Hematopoietic multipotent progenitor cell treated with erythropoietin and hydrocortisone succinate and interleukin-3 and kit ligand, for 4 days (in vitro differentiated cells): ENCODE results near the gene ZMYM4.
A peak's percentile ranks its signal among the peaks of the same experiment; 100 is the strongest.

Experiments used
- DNase-seq: peaks from one replicate; pipeline ENCODE4 v3.0.0-alpha.2; 2015

The ZMYM4 gene

DNA sequence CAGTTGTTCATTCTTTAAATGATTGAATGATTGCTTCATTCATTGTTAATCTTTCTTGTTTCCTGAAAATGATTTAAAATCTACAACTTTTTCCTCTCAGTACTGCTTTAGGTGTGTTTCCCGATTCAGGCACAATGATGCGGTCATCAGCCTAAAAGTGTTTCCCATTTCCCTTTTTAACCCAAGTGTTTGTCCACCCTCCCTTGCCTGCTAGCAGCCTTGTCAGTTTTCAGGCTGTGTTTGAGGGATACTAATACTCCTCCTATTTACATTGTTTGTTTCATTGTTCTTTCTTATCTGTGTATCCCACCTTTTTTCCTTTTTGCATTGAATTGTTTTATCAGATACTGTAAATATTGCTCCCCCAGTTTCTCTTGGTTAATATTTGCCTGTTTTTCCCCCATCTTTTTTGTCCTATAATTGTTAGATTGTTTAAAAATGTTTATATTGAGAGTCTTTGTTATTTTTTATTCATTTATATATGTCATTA is 157.6 kb downstream of the ZMYM4 start:
- peak; percentile 35 for DNase-seq

DNA sequence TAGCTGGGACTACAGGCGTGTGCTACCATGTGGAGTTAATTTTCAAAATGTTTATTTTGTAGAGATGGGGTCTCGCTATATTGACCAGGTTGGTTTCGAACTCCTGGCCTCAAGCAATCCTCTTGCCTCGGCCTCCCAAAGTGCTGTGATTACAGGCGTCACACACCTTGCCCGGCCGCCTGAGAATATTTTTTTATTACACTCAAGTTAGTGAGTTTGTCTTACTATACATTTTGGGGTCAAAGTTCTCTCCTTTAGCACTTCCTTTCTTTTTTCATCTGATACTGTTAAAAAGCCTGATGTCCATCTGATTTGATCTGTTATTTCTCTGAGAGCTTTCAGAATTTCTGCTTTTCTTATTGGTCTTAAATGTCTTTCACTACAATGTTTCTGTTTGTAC is 159.9 kb downstream of the ZMYM4 start:
- no peak for DNase-seq

DNA sequence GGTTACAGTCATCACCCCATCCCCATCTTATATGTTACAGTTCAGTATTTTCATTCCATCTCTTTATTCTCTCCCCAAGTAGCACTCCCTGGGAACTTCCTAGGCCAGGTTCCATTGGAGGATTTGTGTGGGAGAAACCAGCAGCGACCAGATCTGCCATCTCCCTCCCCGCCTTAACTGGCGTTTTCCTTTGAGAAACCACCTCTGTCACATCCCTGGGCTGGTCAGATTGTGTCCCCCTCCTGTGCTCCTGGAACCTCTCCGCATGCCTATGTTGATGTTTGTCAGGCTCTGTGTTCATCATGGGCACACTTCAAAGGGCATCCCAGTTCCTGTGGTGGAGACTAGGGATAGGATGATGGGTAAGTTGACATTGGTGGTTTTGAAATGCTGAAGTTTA is 162.3 kb downstream of the ZMYM4 start:
- DNase-seq, result no peak

DNA sequence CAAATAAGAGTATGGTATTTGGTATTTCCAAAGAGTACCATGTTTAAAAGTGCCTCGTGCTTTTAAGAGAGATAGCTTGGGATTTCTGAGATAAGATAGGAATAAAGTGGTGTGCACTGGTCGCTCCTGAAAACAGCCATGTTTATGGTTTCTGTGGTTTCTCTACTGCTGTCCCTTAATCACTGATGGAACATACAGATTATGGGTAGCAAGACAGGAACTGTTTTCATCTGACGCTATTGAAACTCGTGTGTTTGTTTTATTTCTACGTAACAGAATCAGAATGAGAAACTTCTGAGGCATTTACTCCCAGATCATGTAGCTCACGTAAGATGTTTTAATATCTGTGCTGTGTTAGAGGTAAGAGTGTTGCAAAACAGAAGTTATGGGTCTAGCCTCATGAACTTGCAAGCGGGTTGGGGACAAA is 162.7 kb downstream of the ZMYM4 start:
- peak; percentile 76 for DNase-seq

DNA sequence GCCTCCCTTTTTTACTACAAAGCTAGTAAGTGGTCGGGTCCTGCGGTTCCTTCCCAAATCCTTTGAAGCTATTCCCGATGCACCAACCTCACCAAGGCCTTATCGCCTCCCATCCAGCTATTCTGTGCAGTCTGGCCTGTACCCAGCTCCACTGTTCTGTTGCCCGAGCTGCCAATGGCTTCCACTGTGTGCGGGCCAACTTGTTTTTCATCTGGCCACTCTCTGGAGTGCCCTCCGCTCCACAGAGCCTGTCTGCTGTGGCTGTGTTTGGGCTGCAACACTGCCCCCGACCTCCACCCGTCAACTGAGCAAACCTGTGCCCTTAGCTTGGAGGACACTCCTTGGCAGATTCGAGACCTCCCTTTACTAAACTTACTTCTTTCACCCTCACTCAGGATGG is 163.7 kb downstream of the ZMYM4 start:
- DNase-seq, result no peak

DNA sequence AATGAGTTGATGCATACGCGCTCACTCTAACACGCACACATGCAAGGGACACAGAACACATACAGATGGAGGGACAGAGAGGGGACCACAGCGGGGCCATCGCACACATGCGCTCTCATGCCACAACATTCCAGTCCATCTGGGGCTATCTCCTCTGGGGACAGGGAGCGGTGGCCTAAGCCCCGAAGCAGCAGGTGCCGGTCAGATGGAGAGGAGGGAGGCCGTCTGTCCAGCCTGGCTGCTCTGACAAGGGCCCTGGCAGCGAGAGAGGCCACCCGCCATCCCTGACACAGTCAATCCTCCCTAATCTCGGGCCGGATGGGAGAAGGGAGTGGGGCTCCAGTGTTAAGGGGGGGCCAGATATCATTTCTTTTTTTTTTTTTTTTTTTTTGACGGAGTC is 165.2 kb downstream of the ZMYM4 start:
- DNase-seq, result no peak

DNA sequence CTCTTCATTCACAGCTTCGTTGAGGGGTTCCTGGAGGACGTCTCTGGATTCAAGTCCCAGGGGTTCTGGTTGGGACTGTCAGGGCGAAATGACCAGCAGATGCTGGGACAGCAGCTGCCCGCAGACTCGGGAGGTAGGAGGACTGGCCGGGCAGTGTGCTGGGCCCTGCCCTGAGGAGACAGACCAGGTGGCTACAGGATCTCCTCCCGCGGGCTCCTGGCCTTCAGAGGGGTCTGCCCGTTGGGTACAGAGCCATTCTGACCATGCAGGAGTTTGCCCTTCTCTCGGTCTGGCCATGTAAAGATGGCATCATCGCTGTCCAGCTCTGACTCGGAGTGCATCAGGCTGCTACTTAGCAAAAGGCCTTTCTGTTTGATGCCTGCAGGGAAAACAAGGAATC is 166.2 kb downstream of the ZMYM4 start:
- DNase-seq, result no peak

DNA sequence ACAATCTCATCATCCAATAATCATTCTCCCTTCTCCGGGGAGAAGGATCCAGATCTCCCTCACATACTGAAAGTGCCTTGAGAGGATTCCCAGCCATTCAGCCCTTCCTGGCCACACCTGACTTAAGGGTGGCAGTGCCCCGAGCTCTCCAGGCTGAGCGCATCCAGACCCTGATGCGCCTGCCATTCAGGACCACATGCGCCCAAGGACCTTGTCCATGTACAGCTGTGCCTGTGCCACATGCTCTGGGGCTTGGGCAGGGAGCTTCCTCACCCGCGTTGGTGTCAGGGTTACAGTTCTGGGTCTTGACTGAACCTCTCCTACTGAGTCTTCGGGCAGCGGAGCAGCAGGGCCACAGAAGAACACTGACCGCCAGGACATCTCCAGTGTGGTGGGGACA is 167.6 kb downstream of the ZMYM4 start:
- no peak for DNase-seq

DNA sequence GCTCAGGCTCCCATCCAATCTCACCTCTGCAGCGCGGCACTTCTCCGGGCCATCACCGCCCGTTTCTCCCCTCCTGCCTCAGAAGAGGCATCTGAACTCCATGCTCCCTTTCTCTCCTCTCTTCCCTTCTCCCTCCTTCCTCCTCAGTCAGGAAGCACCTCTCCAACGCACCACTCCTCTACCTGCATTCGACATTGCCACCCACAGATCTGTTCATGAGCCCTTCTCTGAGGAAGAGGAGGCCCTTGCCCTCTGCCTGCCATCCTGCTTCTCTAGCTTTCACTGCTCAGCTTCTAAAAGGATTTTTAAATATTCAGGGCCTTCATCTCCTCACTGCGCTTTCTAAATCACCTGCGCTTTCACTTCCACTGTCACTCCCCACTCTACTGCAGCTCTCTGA is 168.7 kb downstream of the ZMYM4 start:
- no peak for DNase-seq

DNA sequence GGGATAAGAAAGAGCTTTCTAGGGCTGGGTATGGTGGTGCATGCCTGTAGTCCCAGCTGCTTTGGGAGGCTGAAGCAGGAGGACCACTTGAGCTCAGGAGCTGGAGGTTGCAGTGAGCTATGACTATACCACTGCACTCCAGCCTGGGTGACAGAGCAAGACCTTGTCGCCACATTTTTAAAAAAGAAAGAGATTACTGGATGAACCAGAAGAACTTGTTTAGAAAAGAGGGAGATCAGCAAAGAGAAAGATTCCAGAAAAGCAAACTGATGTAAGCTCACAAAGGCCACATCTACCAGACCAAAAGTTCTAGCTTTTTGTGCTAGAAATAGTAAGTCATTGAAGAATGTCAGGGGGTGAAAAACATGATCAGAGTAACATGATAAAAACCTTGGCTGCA is 171.1 kb downstream of the ZMYM4 start:
- DNase-seq, result no peak

DNA sequence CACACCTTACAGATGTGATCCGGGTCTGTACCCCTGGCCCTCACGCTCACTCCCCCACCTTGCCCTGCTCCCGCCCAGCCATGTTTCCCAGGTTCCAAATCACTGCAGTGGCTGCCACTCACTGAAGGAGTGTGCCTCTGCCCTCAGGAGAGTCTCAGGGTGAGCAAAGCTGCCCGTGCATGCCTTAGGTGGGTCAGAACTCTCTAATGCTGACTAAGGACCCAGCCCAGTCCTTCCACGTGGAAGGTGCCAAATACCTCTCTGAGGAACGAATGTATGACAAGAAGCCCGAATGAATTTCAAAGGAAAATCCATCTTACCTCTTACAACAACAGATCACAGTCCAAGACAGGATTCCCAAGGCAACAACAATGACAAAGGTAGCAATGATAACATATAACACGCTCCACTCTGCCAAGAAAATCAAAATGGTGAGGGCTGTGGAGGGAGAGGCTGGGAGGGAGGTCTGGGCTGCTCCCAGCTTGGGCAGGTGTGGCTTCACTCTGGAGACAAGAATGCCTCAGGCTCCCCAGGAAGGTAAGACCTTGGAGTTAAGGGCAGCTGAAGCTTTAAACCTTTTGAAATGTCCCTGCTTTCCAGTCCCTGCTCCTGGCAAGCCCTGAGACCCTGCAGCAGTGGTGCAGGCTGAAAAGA is 173.5 kb downstream of the ZMYM4 start:
- DNase-seq, result no peak

DNA sequence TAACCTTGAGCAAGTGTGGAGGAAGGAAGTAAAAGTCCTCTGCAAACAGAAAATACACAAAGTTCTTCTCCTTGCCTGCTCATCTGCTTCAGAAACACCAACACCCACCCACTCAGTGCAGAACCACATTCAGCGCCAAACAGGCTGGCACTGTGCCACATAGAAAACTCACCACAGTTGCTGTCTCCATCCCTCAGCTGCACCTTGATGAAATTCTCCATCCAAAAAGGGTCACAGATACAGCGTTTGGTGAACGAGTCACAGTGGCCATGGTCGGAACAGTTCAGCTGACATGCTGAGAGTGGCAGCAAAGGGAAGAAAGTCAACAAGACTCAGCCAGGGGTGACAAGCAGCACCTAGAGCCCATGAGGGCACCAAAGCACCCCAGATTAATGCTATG is 174.2 kb downstream of the ZMYM4 start:
- no peak for DNase-seq

DNA sequence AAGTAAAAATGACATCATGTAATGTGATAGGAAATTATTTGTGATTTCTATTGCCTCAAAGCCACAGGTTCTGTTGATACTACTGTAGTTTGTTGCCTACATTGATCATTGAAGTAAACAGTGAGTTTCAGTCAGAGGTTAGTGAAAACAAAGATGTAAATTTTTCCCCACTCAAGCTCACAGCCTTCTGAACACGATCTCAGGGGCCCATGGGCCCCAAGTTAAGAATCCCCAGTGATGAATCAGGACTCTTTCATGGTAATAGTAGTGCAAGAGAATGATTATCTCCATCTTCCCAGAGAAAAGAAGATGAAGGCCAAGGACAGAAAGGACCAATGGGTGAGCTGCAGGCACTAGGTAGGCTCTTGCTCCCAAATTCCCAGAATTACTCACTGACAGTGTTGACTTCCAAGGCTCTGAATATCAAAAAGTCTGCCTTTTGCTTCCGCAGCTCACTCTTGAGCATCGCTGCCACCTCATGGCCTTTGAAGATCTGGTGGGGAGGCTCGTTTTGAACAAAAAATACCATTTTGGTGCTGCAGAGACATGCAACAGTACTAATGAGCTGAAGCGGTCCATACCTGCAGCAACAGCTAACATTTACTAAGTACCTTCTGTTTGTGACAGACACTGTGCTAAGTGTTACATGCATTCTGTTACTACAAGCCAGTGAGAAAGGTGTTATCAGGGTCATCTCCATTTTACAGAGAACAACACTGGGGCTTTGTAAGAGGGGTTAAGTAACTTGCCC is 175.4 kb downstream of the ZMYM4 start:
- DNase-seq, result peak; percentile 31

DNA sequence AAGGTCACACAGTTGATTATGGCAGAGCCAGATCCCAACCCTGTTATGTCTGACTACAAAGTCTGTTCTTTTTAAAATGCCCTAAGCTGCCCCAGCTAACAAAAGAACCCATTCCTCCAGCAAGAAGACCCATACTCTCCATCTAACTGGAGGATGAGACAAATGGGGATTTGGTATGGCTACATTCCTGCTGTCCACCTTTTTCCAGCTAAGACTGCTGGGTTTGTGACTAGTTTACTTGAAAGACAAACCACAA is 175.9 kb downstream of the ZMYM4 start:
- no peak for DNase-seq

DNA sequence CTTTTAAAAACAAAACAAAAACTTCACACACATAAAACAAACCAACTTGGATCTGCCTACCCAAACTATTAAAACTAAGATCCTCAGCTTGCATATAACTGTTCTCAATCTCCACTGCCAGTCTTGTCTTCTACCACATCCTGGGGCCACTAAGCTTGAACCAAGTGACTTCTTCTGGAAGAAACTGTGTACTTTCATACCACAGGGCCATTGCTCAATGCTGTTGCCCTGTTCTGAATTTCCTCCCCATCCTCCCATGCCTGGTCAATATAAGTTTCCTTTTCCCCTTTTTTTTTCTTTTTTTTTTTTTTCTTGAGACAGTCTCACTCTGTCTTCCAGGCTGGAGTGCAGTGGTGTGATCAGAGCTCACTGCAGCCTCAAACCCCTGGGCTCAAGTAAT is 178.8 kb downstream of the ZMYM4 start:
- DNase-seq, result peak; percentile 49

DNA sequence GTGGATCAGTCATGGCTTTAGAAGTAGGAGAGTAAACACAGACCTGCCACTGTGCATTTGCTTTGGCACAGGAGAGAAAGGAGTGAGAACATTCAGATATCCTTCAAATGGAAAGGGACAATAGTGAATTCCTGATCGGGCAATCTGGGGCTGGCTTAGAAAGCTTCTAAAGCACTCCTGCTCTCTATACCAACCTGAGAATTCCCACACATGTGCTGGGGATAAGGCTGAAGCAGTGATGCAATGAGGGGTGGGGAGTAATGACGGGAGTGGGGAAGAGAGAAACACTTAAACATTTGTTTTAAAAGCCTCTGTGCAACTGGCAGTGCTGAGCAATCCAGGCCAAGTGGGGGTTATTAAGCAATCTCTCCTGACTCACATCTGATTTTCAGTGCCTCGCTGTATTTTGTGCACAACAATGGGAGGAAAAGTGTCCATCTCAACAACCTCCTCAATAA is 179.9 kb downstream of the ZMYM4 start:
- DNase-seq, result peak; percentile 27

DNA sequence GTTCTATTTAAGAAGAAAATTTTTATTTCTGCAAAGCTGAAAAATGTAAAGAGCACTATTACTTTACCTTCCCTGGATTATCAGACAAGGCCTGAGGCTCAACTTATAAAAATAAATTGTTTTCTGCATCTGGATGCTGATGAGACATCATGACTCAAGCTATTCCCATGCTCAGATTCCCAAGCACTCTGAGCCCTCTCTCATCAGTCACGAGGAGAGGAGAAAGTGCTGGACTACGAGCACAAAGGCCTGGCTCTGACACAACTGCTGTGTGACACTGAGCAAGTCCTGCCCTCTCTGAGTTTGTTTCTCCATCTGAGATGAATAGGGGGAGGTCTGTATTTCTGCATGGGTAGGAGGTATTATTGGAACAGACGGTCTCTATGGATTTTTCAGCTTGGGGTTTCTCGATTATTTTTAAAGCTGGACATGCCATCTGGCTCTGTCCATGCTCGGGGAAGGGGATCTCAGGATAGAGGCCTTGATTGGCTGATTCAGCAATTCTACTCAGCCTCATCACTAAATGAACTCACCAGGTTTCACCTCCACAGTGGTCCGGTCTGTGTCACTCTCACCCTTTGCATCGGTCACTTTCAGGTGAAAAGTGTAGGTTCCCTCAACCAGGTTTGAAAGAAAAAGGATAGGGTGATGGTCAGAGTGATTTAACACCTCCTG is 181.0 kb downstream of the ZMYM4 start:
- no peak for DNase-seq

DNA sequence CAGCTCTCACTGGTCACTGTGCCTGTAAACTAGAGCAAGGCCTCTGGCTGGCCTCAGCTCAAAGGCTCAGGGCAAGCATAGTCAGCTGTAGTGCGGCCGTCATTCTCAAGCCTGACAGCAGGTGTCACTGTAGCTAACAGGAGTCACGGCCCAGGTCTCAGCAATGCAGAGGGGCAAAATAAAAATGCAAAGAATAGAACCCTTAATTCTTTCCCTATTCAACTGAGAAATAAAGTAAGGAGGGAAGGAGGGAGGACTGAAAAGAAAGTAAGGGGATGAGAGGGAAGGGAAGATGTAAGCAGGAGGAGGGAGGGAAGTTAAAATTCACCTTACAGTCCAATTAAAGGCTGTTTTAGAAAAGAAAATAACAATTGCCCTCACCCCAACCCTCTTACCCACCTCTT is 182.6 kb downstream of the ZMYM4 start:
- DNase-seq, result peak; percentile 88

DNA sequence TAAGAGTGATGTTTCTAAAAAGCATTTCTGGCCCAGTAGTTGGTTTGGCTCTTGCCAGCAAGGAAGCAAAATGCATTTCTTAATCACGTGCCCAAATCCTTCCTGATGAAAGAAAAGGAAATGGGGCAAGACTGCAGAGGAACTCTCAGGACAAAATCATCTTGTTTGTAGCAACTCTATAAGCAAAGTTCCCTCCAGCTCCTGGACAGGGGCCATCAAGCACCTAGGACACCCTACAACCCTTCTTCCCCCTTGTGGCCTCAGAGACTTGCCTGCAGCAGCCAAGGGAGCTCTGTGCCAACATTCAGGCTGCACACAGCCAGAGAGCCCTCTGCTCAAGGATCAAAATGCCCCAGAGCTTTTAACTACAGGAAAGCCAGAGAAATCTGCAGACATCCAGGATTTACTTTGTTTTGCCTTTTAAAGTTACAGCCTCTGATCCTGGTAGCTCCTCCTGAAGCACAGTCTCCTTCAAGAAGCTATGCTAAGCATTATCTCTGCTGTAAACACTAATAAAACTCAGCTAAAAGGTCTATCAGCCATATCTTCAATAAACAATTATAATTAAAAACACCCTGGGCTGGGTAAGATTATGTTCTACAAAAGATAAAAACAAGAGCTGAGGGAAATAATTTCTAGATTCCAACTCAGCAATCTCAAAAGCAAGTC is 183.7 kb downstream of the ZMYM4 start:
- DNase-seq, result peak; percentile 75

DNA sequence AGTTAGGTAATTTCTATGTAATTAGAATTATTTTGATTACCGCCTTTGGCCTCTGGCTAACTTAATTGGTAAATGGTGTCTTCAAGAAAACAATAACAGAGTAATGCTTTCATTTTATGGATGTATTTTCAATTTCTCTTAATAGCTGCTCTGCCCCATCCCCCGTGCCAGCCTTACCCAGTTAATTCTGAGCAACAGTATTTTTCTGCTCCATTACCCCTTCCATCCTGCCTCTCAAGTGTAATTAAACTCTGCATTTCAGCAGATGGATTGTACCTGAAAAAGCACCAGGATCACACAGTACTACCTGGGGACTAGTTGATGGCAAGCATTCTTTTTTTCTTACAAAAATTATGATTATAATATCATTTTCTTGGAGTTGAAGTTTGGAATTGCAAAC is 184.5 kb downstream of the ZMYM4 start:
- no peak for DNase-seq

DNA sequence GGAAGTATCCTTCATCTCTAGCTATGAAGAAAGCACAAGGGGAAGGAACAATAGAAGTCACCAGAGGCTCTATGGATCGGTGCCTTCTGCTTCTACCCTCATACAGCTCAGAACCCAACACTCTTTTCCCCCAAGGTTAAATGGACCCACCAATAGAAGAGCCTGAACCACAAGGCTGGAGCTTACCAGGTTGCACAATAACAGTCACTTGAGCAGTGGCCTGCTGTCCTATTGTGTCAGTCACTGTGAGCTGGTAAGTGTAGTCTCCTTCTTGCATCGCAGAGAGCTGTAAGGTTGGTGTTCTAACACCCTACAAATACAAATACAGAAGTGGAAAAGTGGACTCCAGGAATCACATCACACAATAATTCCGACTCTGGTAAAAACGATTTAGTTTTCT is 185.7 kb downstream of the ZMYM4 start:
- peak; percentile 60 for DNase-seq

DNA sequence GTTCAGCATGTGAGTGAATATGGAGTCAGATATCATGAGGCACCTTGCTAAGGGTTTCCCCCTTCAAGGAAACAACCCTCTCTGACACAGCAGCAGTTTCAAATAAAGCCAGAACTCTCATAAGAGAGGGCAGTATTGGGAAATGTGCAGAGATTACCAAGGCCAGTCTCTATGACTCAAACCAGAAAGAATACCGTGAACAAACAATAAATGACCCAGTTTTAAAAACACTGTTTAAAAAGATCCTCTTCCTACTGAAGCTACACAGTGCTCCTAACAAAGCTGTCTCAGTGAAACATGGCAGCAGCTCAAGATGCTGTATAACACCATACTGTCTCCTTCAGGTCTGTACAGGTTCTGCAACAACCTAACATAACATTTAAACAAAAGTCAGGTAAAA is 186.1 kb downstream of the ZMYM4 start:
- DNase-seq, result no peak

DNA sequence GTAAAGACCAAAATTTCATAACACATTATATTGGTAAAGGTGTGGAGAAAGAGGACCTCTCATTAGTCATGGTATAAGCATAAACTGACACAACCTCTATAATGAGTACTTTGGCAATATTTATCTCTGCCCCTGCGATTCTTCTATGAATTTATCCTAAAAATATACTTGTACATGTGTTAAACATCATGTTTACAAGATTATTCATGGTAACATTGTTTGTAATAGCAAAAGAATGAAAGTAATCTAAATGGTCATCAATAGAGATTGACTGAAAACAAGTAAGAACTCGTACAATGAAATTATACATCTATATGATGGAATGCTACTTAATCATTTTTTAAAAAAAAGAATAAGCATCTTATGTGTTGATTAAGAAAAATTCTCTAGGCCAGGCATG is 192.3 kb downstream of the ZMYM4 start:
- DNase-seq, result no peak
